Fibroblast of the aortic adventitia (primary cell): Measurements from ENCODE around the gene GLTP. TPM values are rescaled to one million over a fixed set of nuclear protein-coding genes. Genes with fewer than 3 reads are reported as not detected.

Experiments used
- DNase-seq: peaks from one replicate; pipeline ENCODE4 v3.0.0-alpha.2; 2010; ENCODE audit warnings: low read depth
- H3K4me3 ChIP-seq: 2 replicates; pipeline ENCODE4 v1.5.1; 2011; ENCODE audit warnings: low read depth, mild to moderate bottlenecking, control low read depth, low read length, moderate library complexity
- small RNA-seq: library from RNA; depleted of rRNA; stranded (forward); fragments of <200 nt; gene quantifications from one replicate; pipeline ENCODE3, GENCODE V24; 2012
- total RNA-seq: library from RNA; depleted of rRNA; stranded (reverse); fragments of >200 nt; gene quantifications from 2 replicates; pipeline ENCODE4 v1.2.3, GENCODE V29; 2012; ENCODE audit warnings: low replicate concordance
- TF ChIP-seq, protein P1 (sequence below): IDR thresholded peaks from 2 replicates; pipeline ENCODE4 v1.5.1; 2011; ENCODE audit warnings: mild to moderate bottlenecking, low read length, control low read depth, inconsistent platforms; ENCODE audit not compliant: insufficient read depth

The GLTP gene
- total RNA-seq, 1 donor, result 55.1 TPM

DNA sequence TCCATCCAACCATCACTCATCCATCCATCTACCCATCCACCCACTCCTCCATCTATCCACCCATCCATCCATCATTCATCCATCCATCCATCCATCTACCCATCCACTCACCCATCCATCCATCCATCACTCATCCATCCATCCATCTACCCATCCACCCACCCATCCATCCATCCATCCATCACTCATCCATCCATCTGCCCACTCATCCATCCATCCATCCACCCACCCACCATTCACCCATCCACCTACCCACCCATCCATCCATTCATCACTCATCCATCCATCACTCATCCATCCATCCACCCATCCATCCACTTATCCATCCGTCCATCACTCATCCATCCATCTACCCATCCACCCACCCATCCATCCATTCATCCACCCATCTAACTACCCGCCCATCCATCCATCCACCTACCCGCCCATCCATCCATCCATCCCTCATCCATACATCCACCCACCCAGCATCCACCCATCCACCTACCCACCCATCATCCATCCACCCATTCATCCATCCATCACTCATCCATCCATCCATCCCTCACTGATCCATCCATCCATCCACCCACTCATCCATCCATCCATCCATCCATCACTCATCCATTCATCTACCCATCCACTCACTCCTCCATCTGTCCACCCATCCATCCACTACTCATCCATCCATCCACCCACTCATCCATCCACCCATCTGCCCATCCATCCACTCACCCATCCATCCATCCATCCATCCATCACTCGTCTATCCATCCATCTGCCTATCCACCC lies 71.3 kb downstream of the GLTP start:
- no peak for DNase-seq
- TF ChIP-seq, protein P1, sequence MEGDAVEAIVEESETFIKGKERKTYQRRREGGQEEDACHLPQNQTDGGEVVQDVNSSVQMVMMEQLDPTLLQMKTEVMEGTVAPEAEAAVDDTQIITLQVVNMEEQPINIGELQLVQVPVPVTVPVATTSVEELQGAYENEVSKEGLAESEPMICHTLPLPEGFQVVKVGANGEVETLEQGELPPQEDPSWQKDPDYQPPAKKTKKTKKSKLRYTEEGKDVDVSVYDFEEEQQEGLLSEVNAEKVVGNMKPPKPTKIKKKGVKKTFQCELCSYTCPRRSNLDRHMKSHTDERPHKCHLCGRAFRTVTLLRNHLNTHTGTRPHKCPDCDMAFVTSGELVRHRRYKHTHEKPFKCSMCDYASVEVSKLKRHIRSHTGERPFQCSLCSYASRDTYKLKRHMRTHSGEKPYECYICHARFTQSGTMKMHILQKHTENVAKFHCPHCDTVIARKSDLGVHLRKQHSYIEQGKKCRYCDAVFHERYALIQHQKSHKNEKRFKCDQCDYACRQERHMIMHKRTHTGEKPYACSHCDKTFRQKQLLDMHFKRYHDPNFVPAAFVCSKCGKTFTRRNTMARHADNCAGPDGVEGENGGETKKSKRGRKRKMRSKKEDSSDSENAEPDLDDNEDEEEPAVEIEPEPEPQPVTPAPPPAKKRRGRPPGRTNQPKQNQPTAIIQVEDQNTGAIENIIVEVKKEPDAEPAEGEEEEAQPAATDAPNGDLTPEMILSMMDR, result no peak
- no peak overlapping the region for H3K4me3 ChIP-seq

DNA sequence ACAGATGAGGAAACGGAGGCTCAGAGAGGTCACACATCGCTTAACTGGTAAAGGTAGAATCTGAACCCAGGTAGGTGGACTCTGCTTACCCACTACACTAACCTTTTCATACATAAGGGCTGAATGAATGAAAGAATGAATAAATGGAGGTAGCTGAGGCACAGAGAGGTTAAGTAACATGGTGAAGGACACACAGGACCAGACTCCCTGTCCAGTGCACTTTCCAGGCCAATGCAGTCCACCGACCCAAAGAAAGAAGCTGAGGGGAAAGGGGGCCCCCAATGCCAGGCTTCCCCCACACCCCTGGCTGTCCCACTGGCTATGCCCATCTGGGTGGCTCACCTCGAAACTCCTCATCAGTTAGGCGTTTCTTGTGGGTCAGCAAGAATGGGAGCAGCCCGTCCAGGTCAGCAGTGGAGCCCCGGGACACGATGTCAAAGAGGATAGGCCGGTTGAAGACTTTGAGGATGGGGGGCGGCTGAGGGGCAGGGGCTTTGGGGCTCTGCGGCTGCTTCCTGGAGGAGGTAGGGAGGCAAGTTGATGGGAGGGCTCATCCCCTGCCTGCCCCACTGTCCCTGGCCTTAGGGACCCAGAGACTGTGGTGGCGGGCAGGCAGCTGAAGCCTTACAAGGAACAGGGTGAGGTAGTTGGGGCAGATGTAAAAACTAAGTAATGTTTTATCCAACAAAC lies 72.2 kb downstream of the GLTP start:
- TF ChIP-seq, protein P1, result no peak
- H3K4me3 ChIP-seq, result no peak overlapping the region
- no peak for DNase-seq

- H3K4me3 ChIP-seq, result no peak overlapping the region
- DNase-seq, result peak; percentile 63
- TF ChIP-seq, protein P1, result peak; percentile 98
Observed at GRCh38 chr12:109804820-109805761, 75.2 kb downstream of the GLTP start.

GRCh38 chr12:109803678-109804077 lies 76.7 kb downstream of the GLTP start:
- DNase-seq, result no peak
- TF ChIP-seq, protein P1, result no peak
- H3K4me3 ChIP-seq, result no peak overlapping the region

DNA sequence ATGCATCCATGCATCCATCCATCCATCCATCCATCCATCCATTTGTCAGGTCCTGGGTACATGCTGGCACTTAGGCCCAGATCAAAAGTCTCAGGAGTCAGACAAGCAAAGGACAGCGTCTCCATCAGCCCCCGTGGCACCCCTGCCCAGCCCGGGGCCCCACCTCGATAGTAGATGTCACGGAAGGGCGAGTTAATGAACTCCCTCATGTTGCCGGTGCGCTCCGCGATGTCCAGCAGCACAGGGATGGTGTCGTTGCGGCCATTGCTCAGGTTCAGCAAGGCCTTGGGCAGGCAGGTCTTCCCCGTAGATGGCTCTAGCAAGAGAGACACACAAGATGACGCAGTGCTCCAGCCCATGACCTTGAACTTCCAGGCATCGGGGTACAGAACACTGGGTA lies 77.5 kb downstream of the GLTP start:
- H3K4me3 ChIP-seq, result no peak overlapping the region
- no peak for DNase-seq
- TF ChIP-seq, protein P1, result no peak

Small RNA genes lying within 50 kb of the gene (small RNA-seq; reads per million reads assigned to genes)
- gene MIR4497 (not detected), gene RN7SL441P (not detected)

Other genes starting within 250 kb of the GLTP start
- gene FAM222A, start 166.7 kb downstream of the GLTP start, total RNA-seq, result 0.25 and 0.54 TPM in 2 replicates
- 0.25 and 2.1 TPM in 2 replicates for gene TRPV4, start 47.1 kb downstream of the GLTP start, total RNA-seq
- gene TCHP, start 19.7 kb upstream of the GLTP start, total RNA-seq, result 8.4 and 11.5 TPM in 2 replicates
- 23.6 and 50.8 TPM in 2 replicates for gene GIT2, start 115.8 kb upstream of the GLTP start, total RNA-seq
- gene ANKRD13A, start 118.9 kb upstream of the GLTP start, total RNA-seq, result 66.6 and 91.5 TPM in 2 replicates
- 10.3 and 11.9 TPM in 2 replicates for gene C12orf76, start 168.0 kb upstream of the GLTP start, total RNA-seq
- gene IFT81, start 243.8 kb upstream of the GLTP start, total RNA-seq, result 20.4 and 30.8 TPM in 2 replicates